Urinary bladder (tissue), 4 donors: ENCODE data around the gene TIGD4. TPM values are rescaled to one million over a fixed set of nuclear protein-coding genes. Genes with fewer than 3 reads are reported as not detected.
"Not testable (repeated sequence)": the region's sequence is repeated elsewhere in the genome, so short reads cannot be mapped to it uniquely, and the experiment has no call there.

Experiments
- DNase-seq: peaks from one replicate; pipeline ENCODE4 v3.0.0-alpha.2; 2015; ENCODE audit errors: extremely low spot score
- H3K27ac ChIP-seq: one replicate; pipeline ENCODE4 v1.5.1; 2013; ENCODE audit warnings: low read depth, mild to moderate bottlenecking, moderate library complexity
- H3K36me3 ChIP-seq: one replicate; pipeline ENCODE4 v1.6.1; 2013; ENCODE audit warnings: mild to moderate bottlenecking, moderate library complexity; ENCODE audit not compliant: insufficient read depth
- H3K4me1 ChIP-seq: one replicate; pipeline ENCODE4 v1.6.1; 2013; ENCODE audit warnings: mild to moderate bottlenecking, moderate library complexity; ENCODE audit not compliant: insufficient read depth
- H3K4me3 ChIP-seq: one replicate; pipeline ENCODE4 v1.5.1; 2013; ENCODE audit warnings: low read depth, low read length
- WGBS: extraction: QIAGEN DNeasy Blood & Tissue Kit; methylation state at CpG from one replicate; pipeline ENCODE4 v1.1.7; 2013; 5-methylcytosine and 5-hydroxymethylcytosine counted together
- polyA plus RNA-seq: library from polyadenylated mRNA; stranded (reverse); fragments of 200-250 nt; gene quantifications from one replicate; pipeline ENCODE4 v1.2.3, GENCODE V29; 2013
- total RNA-seq: library from RNA; depleted of rRNA; stranded (reverse); fragments of >200 nt; gene quantifications from one replicate; pipeline ENCODE4 v1.2.3, GENCODE V29; 2014
- donor health status: healthy with polysubstance abuse.
- donor health status: healthy.

TIGD4 gene
- total and polyA plus RNA-seq, 2 donors: 0.20 to 2.9 TPM

DNA sequence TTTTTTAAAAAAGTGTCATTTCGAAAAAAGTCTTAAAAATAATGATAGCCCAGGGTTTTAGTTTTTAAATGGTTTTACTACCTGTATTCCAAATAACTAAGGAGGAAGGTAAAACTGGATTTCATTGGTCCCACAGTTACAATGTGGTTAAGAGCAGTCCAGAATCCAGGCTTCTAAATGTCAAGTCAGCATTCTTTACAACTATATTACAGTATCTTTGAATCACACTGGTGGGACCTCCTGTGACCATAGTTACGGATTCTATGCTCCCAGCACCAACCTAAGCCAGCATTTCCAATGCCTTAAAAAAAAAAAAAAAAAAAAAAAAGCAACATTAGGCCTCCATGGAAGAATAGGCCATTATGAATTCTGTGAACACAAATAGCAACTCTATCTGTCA, 6.2 kb downstream of the TIGD4 start:
- no peaks in the 10 kb centered on the region for H3K4me1 ChIP-seq
- H3K27ac ChIP-seq: no peak overlapping the region
- no peak overlapping the region for H3K4me3 ChIP-seq
- WGBS: 91% methylated on average over 2 of the region's 2 CpGs
- no peak for DNase-seq
- H3K36me3 ChIP-seq: no peaks in the 10 kb centered on the region

DNA sequence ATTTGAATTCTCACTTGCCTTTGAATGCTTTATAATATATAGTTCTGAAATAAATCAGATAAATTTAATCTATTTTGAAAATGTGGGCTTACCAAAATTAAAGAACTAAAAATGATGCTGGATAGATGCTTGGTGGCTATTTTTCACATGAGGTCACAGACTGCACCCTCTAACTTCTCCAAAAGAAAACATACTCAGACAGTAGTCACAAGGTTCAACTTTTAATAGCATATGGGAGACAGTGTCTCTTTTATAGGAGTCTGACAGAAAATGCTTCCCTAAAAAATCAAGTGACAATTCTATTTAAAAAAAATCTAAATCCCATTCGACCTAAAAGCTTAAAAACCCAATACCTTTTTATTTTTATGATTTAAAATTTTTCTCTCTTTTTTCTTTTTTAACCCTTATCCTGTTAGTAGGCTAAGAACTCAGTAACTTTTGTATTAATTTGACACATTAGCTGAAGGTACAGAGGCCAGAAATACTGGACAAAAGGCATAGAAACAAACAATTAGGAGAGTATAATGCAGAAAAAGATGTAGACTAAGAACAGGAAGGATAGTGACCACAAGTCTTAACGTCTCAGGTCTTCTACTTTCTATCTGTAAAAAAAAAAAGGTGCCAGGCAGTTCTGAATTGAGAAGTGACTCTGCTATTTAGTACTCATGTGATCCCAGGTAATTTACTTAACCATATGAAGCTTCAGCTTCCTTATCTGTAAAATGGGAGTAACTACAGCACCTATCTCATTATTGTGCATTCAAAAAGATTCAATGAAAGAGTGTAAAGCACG, 7.6 kb downstream of the TIGD4 start:
- Histone ChIP-seq H3K4me1 (no peaks in the 10 kb centered on the region), H3K4me3 (no peak overlapping the region), H3K36me3 (no peaks in the 10 kb centered on the region), H3K27ac (no peak overlapping the region)
- WGBS: 59% methylated on average over 3 of the region's 3 CpGs
- DNase-seq: no peak

DNA sequence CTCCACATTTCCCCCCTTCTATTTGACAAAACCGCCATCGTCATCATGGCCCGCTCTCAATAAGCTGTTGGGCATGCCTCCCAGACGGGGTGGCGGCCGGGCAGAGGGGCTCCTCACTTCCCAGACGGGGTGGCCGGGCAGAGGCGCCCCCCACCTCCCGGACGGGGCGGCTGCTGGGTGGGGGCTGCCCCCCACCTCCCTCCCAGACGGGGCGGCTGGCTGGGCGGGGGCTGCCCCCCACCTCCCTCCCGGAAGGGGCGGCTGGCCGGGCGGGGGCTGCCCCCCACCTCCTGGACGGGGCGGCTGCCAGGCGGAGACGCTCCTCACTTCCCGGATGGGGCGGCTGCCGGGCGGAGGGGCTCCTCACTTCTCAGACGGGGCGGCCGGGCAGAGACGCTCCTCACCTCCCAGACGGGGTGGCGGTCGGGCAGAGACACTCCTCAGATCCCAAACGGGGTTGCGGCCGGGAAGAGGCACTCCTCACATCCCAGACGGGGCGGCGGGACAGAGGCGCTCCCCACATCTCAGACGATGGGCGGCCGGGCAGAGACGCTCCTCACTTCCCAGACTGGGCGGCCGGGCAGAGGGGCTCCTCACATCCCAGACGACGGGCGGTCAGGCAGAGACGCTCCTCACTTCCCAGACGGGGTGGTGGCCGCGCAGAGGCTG, 14.3 kb downstream of the TIGD4 start:
- DNase-seq, H3K36me3 ChIP-seq, H3K4me3 ChIP-seq, H3K4me1 ChIP-seq, H3K27ac ChIP-seq: not testable (repeated sequence)
- 90% methylated on average over 54 of the region's 54 CpGs for WGBS

DNA sequence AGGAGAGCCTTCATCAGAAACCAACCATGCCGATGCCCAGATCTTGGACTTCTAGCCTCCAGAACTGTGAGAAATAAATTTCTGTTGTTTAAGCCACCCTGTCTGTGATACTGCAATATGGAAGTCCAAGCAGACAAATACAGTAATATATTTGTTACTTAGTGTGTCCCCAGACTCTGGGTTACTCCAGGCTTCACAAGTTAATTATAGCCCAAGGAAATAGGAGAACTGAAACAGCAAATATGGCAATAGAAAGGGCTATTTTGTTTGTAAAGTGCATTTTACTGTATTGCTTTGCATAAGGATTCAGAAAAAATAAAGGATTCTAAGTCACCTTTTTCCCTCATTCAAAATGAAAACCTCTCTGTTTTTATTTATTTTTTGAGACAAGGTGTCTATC, 15.7 kb downstream of the TIGD4 start:
- Histone ChIP-seq H3K36me3 (no peaks in the 10 kb centered on the region), H3K27ac (no peak overlapping the region), H3K4me1 (no peaks in the 10 kb centered on the region), H3K4me3 (no peak overlapping the region)
- 94% methylated on average over 1 of the region's 1 CpG for WGBS
- DNase-seq: no peak

DNA sequence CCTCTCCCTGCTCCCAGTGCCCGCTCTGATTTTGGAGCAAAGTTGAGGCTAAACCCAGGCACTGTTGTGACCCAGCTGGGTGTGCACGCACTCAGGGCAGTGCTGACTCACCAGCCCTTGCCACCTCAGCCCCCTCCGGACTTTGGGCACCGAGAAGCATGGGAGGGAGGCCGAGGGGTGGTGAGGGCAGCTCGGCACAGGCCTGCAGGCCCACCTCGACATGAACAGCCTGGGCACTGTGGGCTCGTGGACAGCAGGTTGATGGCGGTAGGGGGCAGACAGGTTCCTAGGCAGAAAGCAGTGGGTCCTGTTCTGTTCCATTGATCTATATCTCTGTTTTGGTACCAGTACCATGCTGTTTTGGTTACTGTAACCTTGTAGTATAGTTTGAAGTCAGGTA, 30.9 kb downstream of the TIGD4 start:
- 95% methylated on average over 9 of the region's 9 CpGs for WGBS

DNA sequence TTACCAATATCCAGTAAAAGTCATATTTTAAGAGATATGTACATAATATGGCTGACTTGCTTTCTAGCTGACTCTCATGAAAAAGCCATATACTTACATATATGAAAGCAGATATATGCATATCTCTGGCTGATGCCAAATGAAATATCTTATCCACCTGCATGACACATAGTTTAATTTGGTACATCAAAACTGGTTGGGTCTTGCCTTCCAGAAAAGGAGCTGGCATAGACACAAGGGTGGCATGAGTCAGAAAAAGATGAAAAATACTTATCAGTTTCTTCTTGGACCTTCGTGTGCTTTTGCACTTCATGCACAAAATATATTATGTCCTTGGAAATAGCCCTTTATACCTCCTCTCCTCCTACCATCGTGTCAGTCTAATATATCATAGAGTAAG, 32.1 kb downstream of the TIGD4 start:
- Histone ChIP-seq H3K27ac (no peak overlapping the region), H3K4me3 (no peak overlapping the region), H3K36me3 (no peaks in the 10 kb centered on the region), H3K4me1 (no peaks in the 10 kb centered on the region)
- no peak for DNase-seq
- 53% methylated on average over 2 of the region's 2 CpGs for WGBS

More for the DNA sequence above, 30.9 kb downstream of the TIGD4 start:
- DNase-seq: no peak
- H3K27ac ChIP-seq: no peak overlapping the region
- H3K4me3 ChIP-seq: no peak overlapping the region
- H3K36me3 ChIP-seq: no peaks in the 10 kb centered on the region
- H3K4me1 ChIP-seq: no peaks in the 10 kb centered on the region

DNA sequence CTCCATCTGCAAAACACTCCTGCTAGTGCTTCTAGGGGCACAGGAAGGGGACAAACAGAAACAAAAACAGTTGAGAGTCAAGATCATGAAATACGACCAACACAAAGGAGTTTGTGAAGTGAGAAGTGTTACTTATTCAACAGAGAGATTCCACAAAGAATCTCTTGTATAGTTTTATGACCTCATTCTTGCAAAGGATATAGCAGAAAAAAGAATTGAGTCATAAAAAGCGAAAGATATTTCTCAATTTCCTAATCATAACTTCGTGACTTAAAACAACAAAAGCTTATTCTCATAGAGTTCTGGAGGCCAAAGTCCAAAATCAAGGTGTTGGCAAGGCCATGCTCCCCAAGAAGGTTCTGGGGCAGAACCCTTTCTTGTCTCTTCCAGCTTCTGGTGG, 40.7 kb downstream of the TIGD4 start:
- Histone ChIP-seq H3K27ac (no peak overlapping the region), H3K4me1 (no peaks in the 10 kb centered on the region), H3K4me3 (no peak overlapping the region), H3K36me3 (no peaks in the 10 kb centered on the region)
- DNase-seq: no peak
- 43% methylated on average over 3 of the region's 3 CpGs for WGBS

DNA sequence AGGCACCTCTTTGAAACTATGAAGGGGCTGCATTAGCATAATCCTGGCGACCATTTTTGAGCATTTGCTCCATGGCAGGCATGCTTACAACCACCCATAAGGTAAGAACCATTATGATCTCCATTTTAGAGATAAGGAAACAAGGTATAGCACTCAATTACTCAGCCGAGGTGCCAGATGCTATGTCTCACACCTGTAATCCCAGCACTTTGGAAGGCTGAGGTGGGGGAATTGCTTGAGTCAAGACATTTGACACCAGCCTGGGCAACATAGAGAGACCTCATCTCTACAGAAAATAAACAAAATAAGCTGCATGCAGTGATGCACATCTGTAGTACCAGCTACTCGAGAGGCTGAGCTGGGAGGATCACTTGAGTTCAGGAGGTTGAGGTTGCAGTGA, 43.6 kb downstream of the TIGD4 start:
- H3K4me3 ChIP-seq: no peak overlapping the region
- no peak overlapping the region for H3K27ac ChIP-seq
- WGBS: 42% methylated on average over 3 of the region's 3 CpGs
- no peaks in the 10 kb centered on the region for H3K36me3 ChIP-seq
- H3K4me1 ChIP-seq: no peaks in the 10 kb centered on the region
- DNase-seq: no peak

DNA sequence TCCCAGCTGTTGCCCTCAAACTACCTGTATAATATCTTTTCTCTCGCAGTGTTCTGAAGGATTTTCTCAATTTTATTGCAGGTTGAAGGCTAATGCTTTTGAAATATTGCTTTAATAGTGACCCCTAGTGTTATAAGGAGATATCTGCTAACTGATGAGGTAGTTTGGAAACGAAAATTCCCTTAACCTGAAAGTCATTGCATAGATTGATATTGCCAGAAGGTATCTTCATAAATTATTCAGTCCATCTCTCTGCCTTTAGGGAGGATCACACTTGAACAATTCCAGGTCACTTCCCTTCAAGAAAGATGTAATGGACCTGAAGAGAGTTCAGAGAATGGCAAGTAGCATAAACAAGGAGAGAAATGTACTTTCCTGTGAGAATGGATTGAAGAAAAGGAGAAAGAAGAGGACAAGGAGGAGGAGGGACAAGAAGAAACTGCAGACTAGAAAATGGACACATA, 44.1 kb downstream of the TIGD4 start:
- H3K36me3 ChIP-seq: no peaks in the 10 kb centered on the region
- no peak overlapping the region for H3K27ac ChIP-seq
- WGBS: 12% methylated on average over 2 of the region's 2 CpGs
- DNase-seq: no peak
- H3K4me3 ChIP-seq: no peak overlapping the region
- no peaks in the 10 kb centered on the region for H3K4me1 ChIP-seq

DNA sequence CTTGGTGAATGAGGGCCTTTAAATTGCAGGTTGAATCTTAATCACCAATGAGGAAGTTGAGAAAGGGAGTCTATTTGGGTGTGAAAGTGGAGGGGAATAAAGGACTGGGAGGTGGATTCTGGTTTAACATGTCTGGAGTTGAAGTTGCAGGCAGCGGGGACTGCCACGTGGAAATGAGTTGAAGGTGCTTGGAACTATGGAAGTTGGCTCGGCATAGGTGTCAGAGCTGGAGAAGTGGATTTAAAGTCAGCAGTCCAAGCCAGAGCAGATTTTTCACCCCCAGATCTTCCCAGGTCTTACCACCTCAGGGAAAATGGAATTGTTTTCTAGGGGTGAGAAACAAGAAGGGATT, 44.9 kb downstream of the TIGD4 start:
- Histone ChIP-seq H3K4me3 (no peak overlapping the region), H3K27ac (no peak overlapping the region), H3K4me1 (no peaks in the 10 kb centered on the region), H3K36me3 (no peaks in the 10 kb centered on the region)
- no peak for DNase-seq
- WGBS: 76% methylated on average over 3 of the region's 3 CpGs

DNA sequence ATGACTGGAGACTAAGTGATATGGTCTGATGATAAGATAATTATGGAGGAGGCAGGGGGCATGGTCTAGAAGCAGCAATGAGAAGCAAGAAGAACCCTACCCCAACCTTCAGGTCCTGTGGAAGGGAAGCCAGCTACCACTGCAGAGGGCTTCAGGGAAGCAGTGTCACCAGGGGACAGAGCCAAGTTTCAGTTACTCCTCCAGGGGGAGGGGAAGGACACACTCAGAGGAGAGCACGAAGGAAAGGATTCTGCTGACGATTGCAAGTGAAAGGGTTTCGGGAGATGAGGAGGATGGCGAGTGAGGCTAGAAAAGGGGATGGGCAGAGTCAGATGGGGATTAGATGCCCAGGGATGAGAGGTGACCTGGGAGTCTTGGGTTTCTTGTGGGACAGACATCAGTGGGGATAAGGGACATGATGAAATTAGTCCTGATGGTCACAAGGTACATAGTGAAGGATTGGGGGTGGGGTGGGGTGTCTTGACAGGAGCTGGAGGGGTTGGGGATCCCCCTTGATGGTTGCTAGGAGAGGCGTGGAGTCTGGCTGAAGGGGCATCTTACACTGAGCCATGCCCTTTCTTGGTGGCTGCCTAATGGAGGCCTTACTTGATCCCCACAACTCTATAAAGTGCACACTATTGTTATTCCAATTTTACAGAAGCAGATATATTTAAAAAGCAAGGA, 45.4 kb downstream of the TIGD4 start:
- H3K4me1 ChIP-seq: no peaks in the 10 kb centered on the region
- H3K36me3 ChIP-seq: no peaks in the 10 kb centered on the region
- no peak overlapping the region for H3K4me3 ChIP-seq
- 72% methylated on average over 5 of the region's 5 CpGs for WGBS
- DNase-seq: no peak
- H3K27ac ChIP-seq: no peak overlapping the region

DNA sequence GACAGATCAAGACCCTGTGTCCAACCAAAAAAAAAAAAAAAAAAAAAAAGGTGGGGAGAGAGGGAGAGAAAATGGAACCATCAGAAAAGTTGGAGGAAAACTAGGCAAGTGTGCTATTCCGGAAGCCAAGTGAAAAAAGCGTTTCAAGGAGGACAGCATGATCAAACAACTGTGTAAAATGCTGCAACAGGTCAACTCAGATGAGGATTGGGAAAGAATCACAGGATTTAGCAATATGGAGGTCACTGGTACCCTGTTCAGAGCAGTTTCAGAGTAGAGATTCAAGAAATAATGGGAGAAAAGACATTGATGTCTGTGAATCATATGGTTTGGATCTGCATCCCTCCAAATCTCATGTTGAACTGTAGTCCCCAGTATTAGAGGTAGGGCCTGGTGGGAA, 47.5 kb downstream of the TIGD4 start:
- H3K27ac ChIP-seq: no peak overlapping the region
- H3K4me3 ChIP-seq: no peak overlapping the region
- no peaks in the 10 kb centered on the region for H3K4me1 ChIP-seq
- no peaks in the 10 kb centered on the region for H3K36me3 ChIP-seq
- no peak for DNase-seq
- 94% methylated on average over 2 of the region's 2 CpGs for WGBS

DNA sequence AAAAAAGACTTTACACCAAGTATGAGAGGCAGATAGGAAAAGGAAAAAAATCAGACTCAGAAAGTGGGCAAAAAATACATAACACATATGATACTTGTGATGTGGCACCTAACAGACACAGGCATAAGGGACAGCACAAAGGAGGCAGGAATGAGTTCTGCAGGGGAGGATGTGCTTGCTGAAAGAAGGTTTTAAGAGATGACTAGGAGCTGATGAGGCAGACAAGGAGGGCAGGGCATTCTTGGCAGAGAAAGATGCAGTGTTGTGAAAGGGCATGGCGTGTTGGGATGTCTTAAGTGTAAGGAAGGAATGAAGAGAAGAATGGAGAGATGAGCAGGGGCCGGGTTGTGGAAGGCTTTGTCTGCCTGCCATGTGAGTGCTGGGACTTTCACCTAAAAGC, 50.1 kb downstream of the TIGD4 start:
- Histone ChIP-seq H3K4me1 (no peaks in the 10 kb centered on the region), H3K4me3 (no peak overlapping the region), H3K36me3 (no peaks in the 10 kb centered on the region), H3K27ac (no peak overlapping the region)
- no peak for DNase-seq
- 31% methylated on average over 2 of the region's 2 CpGs for WGBS

DNA sequence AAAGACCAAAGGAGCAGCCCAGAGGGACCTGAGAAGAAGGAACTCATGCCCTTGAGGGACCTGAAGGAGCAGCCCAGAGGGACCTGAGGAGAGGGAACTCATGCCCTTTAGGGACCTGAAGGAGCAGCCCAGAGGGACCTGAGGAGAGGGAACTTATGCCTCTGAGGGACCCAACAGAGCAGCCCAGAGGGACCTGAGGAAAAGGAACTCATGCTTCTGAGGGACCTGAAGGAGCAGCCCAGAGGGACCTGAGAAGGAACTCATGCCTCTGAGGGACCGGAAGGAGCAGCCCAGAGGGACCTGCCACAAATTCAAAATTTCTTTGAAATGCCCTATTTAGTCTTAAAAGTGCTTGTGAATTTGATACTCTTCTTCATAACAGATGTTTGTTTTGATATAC, 51.2 kb downstream of the TIGD4 start:
- H3K4me3 ChIP-seq: no peak overlapping the region
- no peak overlapping the region for H3K27ac ChIP-seq
- H3K4me1 ChIP-seq: no peaks in the 10 kb centered on the region
- DNase-seq: no peak
- WGBS: 93% methylated on average over 1 of the region's 1 CpG
- H3K36me3 ChIP-seq: no peaks in the 10 kb centered on the region
